K562 (cell line): ENCODE data around the gene CARMIL1.

Experiments used
- CAMTA2 ChIP-seq: fragments of 250-450 bp; sonication (Bioruptor Pico); conservative IDR thresholded peaks from 2 replicates; pipeline ENCODE4 v1.5.1; 2022
- ZKSCAN8 ChIP-seq: fragments of 200-800 bp; sonication (Bioruptor generic); IDR thresholded peaks from 2 replicates; pipeline ENCODE4 v1.6.1; 2016; ENCODE audit warnings: missing genetic modification characterization, missing compliant biosample characterization

DNA sequence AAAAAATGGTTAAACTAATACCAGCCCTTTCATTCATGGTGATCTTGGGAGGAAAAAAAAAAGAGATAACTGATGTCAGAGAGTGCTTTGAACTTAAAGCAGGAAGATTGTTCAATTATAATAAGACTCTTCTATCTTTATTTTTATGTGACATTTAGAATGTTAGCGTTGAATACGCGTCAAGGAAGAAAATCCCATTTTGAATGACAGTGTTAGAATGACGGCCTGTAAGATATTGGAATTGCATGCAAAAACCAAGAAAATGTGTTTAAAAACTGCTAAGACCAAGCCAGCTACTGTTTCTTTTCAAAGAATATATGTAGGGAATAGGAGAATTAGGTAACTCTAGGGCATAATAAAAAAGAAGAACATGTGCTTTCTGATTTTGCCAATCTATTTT is 123.0 kb downstream of the CARMIL1 start:
- TF ChIP-seq ZKSCAN8 (CRISPR knock-in tag) (no peak), CAMTA2 (CRISPR knock-in tag) (no peak)
